Limb (tissue), 2 donors: ENCODE data around the gene AATF.
"Not testable (repeated sequence)": the region's sequence is repeated elsewhere in the genome, so short reads cannot be mapped to it uniquely, and the experiment has no call there.

Experiments used
- DNase-seq, 2 donors: peaks; one replicate each; pipeline ENCODE4 v3.0.0-alpha.2; 2016; ENCODE audit errors: extremely low spot score in 2 of 2

The AATF gene

GRCh38 chr17:37043201-37043600 is 94.4 kb downstream of the AATF start:
- DNase-seq, result no peak

DNA sequence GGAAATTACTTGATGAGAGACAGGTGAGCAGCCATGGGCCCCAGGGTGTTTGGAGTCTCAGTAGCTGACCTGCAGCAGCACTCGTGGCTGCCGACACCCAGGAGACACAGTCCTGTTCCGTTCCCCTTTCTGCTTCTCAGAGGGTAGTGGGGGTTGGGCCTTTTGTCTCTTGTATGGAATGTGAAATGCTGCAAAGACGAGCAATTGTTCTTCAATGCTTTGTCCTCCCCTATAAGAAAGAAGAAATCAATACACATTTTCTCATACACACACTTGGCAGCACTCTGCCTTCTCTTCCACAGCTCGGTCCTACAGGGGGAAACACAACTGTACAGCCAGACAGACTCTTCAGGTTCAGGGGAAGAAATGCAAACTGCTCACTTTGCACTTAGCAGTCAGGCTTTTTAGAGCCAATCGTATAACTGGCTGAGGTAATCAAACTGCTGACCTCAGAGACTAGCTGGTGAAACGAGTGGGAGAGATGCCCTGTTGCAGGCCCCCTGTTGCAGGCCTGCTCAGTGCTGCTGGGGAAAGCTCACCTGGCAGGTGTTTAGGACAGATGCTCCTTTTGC is 96.7 kb downstream of the AATF start:
- no peak for DNase-seq

GRCh38 chr17:37047631-37048104 is 98.9 kb downstream of the AATF start:
- DNase-seq, result peak; percentile 81 to 87

DNA sequence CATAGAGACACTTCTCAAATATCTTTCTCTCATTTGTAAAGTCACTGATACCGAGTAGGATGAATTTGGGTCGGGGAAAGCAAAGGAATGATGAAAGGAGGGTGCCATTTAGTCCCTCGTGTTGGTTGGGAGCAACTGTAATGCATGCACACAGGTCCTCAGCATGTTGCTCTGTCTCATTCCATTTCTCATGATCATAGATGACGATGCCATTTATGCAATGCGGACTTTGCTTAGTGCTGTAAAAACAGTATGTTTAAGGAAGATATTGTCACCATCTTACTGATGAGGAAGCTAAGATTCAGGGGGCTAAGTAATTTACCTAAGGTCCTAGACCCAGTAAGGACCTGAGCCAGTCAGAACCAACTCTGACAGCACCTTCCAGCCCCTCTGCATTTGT is 100.1 kb downstream of the AATF start:
- no peak for DNase-seq

DNA sequence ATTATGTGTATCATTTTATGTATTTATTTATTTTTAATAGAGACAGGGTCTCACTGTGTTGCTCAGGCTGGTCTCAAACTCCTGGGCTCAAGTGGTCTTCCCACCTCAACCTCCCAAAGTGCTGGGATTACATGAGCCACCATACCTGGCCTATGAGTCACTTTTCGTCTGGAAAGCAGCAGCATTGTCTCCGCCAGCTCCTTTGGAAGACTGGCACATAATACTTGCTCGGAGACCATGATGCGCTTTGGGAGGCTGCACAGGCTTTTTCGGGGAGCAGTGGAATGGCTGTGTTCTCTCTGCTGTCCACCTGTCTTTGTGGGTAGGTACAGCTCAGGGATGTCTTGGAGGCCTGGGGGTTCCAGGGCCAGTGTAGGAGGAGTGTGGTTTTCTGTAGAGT is 102.2 kb downstream of the AATF start:
- DNase-seq, result no peak

DNA sequence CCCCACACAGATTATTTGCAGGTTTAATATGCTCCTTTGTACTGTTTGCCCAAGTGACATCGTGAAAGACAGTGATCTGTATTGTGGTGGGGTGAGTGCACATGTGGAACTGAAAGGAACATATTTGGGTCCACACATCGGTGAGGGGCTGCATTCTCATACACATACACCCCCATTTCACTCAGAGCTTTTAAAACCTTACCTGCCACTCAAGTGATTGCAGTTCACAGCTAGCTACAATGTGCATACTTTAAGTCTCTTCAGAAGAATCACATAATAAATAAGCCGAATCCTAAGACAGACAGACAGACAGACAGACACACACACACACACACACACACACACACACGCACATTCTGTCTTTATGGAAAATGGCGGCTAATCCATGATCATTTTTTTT is 102.6 kb downstream of the AATF start:
- no peak for DNase-seq

GRCh38 chr17:37051833-37052232 is 103.1 kb downstream of the AATF start:
- DNase-seq, result no peak

GRCh38 chr17:37052450-37052849 is 103.7 kb downstream of the AATF start:
- no peak for DNase-seq

GRCh38 chr17:37054894-37055293 is 106.1 kb downstream of the AATF start:
- no peak for DNase-seq

- DNase-seq, result no peak
Observed at GRCh38 chr17:37056622-37057021, 107.9 kb downstream of the AATF start.

GRCh38 chr17:37059493-37059892 is 110.7 kb downstream of the AATF start:
- no peak for DNase-seq

- DNase-seq, result no peak
Observed at GRCh38 chr17:37060094-37060493, 111.3 kb downstream of the AATF start.

DNA sequence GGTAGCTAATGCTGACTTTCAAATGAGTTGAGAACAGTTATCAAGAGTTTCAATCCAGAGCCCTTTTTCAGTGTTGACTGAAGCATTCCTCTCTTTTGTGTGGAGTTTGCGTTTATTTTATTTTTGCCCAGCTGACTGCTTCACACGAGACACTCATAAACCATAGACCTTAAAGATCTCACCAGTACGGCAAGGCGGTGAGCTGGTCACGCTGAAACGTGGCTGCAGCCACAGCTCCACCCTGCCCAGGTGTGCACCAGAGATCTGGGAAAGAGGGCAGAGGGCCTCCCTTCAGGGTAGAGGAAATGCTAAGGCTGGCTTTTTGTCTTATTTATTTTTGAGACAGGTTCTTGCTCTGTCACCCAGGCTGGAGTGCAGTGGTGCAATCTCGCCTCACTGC is 112.2 kb downstream of the AATF start:
- DNase-seq, result no peak

DNA sequence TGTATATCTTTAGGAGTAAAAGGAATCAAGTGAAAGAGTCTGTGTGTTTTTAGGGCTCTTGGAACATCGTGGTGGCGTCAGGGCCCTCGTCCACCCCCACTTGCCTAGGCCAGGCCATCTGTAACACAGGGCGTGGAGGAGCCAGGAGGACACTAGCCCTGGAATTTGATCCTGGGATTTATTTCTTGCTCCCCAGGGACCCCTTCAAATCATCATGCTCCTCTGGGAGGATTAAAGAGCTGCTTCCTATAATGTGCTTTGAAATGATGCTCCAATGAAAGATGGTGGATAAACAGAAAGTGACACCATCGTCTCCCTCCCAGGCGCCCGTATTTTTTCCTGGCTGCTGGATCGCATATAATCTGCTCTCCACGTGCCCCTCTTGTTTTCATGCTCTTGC is 113.3 kb downstream of the AATF start:
- DNase-seq, result no peak

GRCh38 chr17:37064206-37064605 is 115.5 kb downstream of the AATF start:
- no peak for DNase-seq

- no peak for DNase-seq
Observed at GRCh38 chr17:37064956-37065355, 116.2 kb downstream of the AATF start.

- DNase-seq, result no peak
Observed at GRCh38 chr17:37065486-37066321, 117.0 kb downstream of the AATF start.

DNA sequence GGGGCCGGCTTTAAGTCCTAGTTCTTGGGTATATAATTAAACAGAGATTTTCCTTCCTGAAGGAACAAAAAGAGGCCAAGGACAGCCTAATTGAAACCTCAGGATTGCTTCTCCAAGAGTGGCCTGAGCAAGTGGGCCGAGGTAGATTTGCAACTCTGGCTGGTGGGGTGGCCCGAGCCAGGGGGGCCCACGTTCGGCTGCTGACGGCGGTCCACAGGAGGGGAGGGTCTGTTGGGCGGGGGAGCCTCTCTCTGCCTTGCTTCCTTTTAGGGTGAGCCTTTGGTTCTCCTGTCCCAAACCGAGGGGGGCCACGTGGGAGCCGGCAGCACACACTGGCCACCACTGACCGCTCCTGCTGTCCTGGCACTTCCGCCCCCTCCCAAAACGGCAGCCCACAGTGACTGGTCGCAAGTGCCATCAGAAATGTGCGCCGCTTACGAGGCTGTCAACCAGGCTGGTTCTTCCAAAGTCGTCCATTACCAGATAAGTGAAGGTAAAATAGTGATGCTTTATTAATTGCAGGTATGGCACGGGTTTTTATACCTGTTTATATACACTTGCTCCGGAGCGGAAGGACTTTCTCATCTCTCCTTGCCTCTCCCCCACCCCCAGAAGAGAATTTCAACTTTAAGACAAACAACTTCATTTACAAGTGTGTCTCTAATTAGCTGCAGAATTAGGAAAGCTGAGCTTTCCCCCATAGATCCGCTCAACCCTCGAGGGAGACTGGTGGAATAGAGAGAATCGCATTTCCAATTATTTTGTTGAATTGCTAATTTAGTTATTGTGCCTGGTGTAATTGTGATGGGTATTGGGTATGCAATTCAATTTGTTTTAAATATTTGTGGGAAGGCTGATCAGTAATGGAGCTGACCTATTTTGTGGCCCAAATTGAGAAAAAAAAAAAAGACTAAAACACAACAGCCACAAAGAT is 117.8 kb downstream of the AATF start:
- no peak for DNase-seq

DNA sequence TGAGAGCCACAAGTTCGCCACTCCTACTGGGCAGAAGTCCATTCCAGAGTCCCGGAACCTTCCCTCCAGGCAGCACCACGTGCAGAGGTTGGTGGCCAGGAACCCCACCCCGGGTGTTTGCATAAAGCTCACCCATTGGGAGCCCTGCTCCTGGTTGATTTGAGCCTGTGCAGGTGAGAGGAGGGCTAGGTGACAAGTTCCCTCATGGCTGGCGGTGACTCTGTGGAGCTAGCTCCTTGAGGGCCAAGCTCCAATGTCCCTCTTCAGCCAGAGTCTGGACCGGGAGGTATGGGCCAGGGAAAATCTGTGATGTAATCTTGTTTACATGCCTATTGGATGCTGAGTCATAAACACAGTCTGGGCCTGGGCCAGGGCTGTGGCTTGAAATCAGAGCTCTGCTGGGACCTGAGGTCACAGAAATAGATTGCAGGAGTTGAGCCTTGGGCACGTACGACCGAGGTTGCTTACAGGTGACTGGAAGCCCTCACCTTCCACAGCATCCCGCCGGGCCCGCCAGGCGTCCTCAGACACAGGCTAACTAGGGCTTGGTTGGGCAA is 118.9 kb downstream of the AATF start:
- no peak for DNase-seq

GRCh38 chr17:37068266-37068665 is 119.5 kb downstream of the AATF start:
- peak in 1 of 2 donors; percentile 26 for DNase-seq

DNA sequence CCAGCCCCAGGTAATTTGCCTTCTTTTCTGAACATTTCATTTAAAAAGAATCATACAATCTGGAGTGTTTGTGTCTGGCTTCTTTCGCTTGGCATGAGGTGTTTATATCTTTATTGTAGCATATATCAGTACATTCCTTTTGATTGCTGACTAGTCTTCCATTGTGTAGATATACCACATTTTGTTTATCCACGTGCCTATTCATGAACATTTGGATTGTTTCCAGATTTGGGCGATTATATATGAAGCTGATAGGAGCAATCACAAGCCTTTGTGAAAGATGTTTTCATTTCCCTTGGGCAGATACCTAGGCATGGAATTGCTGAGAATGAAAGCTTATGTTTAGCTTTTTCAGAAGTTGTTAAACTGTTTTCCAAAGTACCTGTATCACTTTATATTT is 120.3 kb downstream of the AATF start:
- no peak for DNase-seq

GRCh38 chr17:37073464-37073863 is 124.7 kb downstream of the AATF start:
- not testable (repeated sequence) for DNase-seq
